ENCODE measurements around the gene SLC6A17.
A peak's percentile ranks its signal among the peaks of the same experiment; 100 is the strongest.

The SLC6A17 gene

GRCh38 chr1:110136911-110137310 is 13.4 kb upstream of the SLC6A17 start:
- no peak for DNase-seq

GRCh38 chr1:110138956-110139355 is 11.3 kb upstream of the SLC6A17 start:
- DNase-seq: no peak

GRCh38 chr1:110144366-110144765 is 5.9 kb upstream of the SLC6A17 start:
- DNase-seq: no peak

- no peak for DNase-seq
Observed at GRCh38 chr1:110148961-110149360, 1.3 kb upstream of the SLC6A17 start.

GRCh38 chr1:110151175-110151669 is 928 bp downstream of the SLC6A17 start:
- DNase-seq: no peak

GRCh38 chr1:110152133-110152785 is 2.0 kb downstream of the SLC6A17 start:
- DNase-seq: no peak

GRCh38 chr1:110153407-110153950 is 3.2 kb downstream of the SLC6A17 start:
- DNase-seq: no peak

GRCh38 chr1:110155878-110156522 is 5.7 kb downstream of the SLC6A17 start:
- peak; percentile 83 for DNase-seq

GRCh38 chr1:110158261-110158660 is 8.0 kb downstream of the SLC6A17 start:
- no peak for DNase-seq

- no peak for DNase-seq
Observed at GRCh38 chr1:110159168-110159567, 8.9 kb downstream of the SLC6A17 start.

- DNase-seq: no peak
Observed at GRCh38 chr1:110160538-110161100, 10.3 kb downstream of the SLC6A17 start.

GRCh38 chr1:110161165-110161564 is 10.9 kb downstream of the SLC6A17 start:
- no peak for DNase-seq

- no peak for DNase-seq
Observed at GRCh38 chr1:110161849-110162248, 11.6 kb downstream of the SLC6A17 start.

- no peak for DNase-seq
Observed at GRCh38 chr1:110163591-110163990, 13.3 kb downstream of the SLC6A17 start.

- no peak for DNase-seq
Observed at GRCh38 chr1:110164725-110165350, 14.5 kb downstream of the SLC6A17 start.

- DNase-seq: no peak
Observed at GRCh38 chr1:110165761-110166231, 15.5 kb downstream of the SLC6A17 start.

GRCh38 chr1:110166861-110167260 is 16.6 kb downstream of the SLC6A17 start:
- DNase-seq: no peak

- DNase-seq: no peak
Observed at GRCh38 chr1:110170766-110171733, 20.8 kb downstream of the SLC6A17 start.

GRCh38 chr1:110172001-110172400 is 21.7 kb downstream of the SLC6A17 start:
- no peak for DNase-seq

- no peak for DNase-seq
Observed at GRCh38 chr1:110173466-110174105, 23.3 kb downstream of the SLC6A17 start.

GRCh38 chr1:110174961-110175360 is 24.7 kb downstream of the SLC6A17 start:
- no peak for DNase-seq
